ENCODE data around the gene STPG4. TPM values are rescaled to one million over a fixed set of nuclear protein-coding genes. Genes with fewer than 3 reads are reported as not detected.

STPG4 gene
- total RNA-seq, 1 experiment from 2014 or later: 7.1 TPM

Other genes with a start within 250 kb of the STPG4 start
- 92.6 and 110 TPM in 2 replicates for gene MCFD2, start 239.5 kb downstream of the STPG4 start, total RNA-seq (2014; rRNA removed; shearing (Covaris generic))
- 21.2 and 23.5 TPM in 2 replicates for gene TTC7A, start 214.1 kb downstream of the STPG4 start, total RNA-seq (2014; rRNA removed; shearing (Covaris generic))
- 219 and 239 TPM in 2 replicates for gene CALM2, start 21.2 kb upstream of the STPG4 start, total RNA-seq (2014; rRNA removed; shearing (Covaris generic))
- 231 and 241 TPM in 2 replicates for gene EPCAM, start 214.0 kb upstream of the STPG4 start, total RNA-seq (2014; rRNA removed; shearing (Covaris generic))
- gene MSH2, start 247.8 kb upstream of the STPG4 start, total RNA-seq (2014; rRNA removed; shearing (Covaris generic)): 36.4 and 38.2 TPM in 2 replicates

All from HT-29 (cell line).